Gastrocnemius medialis (tissue), 4 donors: ENCODE data around the gene N4BP3.

Source experiments
- POLR2A ChIP-seq, 2 donors: fragments of 450-650 bp; IDR thresholded peaks; one replicate each; pipeline ENCODE4 v1.6.1; 2017; ENCODE audit warnings: antibody characterized with exemption in 2 of 2, mild to moderate bottlenecking in 2 of 2, moderate library complexity in 2 of 2
- TF ChIP-seq, protein P1 (sequence below), 5 experiments: fragments of 450-650 bp in 3 of 5; fragments of 200-600 bp in 2 of 5; sonication (generic) in 2 of 5; IDR thresholded peaks in 4 of 5; conservative IDR thresholded peaks in 1 of 5; 1 replicate in 4 of 5; 2 replicates in 1 of 5; pipeline ENCODE4 v1.5.1; 2016 to 2019; ENCODE audit warnings: antibody characterized with exemption in 5 of 5, mild to moderate bottlenecking in 3 of 5, moderate library complexity in 3 of 5

DNA sequence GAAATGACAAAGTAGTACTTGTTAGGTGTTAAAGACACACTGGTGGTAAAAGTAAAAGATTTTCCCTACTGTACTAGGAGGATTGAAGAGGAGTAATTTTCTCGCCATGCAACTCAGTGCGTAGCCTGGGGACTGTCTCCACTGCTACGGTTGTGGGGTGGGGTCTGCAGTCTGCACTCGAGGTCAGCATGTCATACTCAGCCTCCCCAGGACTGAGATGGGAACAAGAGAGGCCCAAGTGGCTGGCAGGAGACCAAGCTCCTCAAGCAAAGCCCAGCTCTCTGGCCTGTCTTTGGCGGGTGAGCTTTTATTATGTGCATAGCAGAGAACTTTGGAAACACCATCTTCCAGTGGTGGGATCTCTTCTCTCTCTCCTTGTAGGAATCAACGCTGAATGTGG lies 29.9 kb downstream of the N4BP3 start:
- TF ChIP-seq POLR2A (IDR thresholded peaks at IDR 0.05) = no peak
- TF ChIP-seq, protein P1, sequence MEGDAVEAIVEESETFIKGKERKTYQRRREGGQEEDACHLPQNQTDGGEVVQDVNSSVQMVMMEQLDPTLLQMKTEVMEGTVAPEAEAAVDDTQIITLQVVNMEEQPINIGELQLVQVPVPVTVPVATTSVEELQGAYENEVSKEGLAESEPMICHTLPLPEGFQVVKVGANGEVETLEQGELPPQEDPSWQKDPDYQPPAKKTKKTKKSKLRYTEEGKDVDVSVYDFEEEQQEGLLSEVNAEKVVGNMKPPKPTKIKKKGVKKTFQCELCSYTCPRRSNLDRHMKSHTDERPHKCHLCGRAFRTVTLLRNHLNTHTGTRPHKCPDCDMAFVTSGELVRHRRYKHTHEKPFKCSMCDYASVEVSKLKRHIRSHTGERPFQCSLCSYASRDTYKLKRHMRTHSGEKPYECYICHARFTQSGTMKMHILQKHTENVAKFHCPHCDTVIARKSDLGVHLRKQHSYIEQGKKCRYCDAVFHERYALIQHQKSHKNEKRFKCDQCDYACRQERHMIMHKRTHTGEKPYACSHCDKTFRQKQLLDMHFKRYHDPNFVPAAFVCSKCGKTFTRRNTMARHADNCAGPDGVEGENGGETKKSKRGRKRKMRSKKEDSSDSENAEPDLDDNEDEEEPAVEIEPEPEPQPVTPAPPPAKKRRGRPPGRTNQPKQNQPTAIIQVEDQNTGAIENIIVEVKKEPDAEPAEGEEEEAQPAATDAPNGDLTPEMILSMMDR (IDR thresholded peaks at IDR 0.05 in 4 of 5, conservative IDR thresholded peaks at IDR 0.05 in 1 of 5) = no peak
